RKO (cell line): Measurements from ENCODE around the gene MFSD2B.

ENCODE experiments used
- DNase-seq: peaks from one replicate; pipeline ENCODE4 v3.0.0-alpha.2; 2016; ENCODE audit warnings: low spot score

Gene MFSD2B

DNA sequence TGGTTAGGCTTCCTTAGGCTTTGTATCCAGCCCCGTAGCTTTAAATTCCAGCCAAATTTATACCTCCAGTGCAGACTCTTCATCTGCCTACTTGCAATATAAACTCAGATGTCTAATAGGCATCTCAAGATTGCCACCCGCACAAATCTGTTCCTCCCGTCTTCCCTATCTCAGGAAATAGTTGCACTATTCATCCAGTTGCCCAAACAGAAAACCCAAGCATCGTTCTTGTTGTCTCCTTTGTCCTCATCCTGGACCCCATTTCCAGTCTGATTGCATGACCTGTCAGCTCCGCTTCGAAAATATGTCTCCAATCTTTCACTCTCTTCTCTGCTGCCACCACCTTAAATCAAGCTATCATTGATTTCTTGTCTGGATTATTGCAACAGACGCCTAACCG, 41.9 kb downstream of the MFSD2B start:
- no peak for DNase-seq

DNA sequence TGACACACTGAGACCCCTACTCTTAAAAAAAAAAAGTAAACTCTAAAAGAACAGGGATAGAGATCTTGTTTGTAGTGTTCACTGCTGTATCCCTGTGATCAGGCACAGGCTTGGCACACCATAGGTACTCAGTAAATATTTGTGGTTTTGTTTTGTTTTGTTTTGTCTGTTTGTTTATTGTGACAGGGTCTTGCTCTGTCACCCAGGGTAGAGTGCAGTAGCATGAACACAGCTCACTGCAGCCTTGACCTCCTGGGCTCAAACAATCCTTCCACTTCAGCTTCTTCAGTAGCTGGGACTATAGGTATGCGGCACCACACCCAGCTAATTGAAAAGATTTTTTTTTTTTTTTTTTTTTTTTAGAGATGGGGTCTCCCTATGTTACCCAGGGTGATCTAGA, 43.1 kb downstream of the MFSD2B start:
- DNase-seq: no peak

DNA sequence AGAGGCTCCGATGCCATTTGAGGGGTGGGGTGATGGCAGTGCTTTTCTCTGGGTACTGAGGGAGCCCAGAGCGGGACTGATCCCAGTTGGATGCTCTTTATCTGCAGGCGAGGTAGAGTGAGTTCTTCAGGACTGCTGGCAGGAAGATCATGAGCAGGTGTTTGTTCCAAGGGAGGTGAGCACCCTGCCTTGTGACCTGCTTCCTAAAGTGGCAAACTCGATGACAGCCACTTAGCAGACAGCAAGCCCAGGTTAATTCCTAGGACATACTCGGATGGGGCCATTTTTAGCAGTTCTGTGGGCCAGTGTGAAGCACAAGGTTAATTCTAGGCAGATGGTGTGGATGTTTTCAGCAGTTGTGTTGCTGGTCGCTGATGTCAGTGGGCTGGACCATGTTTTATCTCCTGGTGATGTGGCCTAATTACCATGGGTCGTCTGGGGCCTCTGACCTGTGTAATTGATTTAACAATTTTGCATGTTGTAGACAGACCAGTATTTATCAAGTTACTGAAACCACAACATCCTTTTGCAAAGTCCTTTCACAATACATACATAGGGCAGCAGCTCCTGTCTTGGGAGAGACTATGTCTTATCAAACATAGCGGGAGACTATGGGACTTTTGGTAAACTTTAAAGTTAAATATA, 44.6 kb downstream of the MFSD2B start:
- no peak for DNase-seq

DNA sequence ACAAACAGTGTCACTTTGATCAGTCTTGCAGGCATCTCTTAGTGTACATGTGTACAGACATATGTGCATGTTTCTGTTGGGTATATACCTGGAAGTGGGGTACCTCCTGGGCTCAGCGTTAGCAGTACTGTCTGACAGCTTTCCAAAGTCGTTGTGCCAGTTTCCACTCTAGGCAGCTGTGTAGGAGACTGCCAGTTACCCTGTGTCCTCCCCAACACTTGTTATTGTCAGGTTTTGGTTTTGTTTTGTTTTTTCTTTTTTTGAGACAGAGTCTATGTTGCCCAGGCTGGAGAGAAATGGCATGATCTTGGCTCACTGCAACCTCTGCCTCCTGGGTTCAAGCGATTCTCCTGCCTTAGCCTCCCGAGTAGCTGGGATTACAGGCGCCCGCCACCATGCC, 45.9 kb downstream of the MFSD2B start:
- DNase-seq: no peak

DNA sequence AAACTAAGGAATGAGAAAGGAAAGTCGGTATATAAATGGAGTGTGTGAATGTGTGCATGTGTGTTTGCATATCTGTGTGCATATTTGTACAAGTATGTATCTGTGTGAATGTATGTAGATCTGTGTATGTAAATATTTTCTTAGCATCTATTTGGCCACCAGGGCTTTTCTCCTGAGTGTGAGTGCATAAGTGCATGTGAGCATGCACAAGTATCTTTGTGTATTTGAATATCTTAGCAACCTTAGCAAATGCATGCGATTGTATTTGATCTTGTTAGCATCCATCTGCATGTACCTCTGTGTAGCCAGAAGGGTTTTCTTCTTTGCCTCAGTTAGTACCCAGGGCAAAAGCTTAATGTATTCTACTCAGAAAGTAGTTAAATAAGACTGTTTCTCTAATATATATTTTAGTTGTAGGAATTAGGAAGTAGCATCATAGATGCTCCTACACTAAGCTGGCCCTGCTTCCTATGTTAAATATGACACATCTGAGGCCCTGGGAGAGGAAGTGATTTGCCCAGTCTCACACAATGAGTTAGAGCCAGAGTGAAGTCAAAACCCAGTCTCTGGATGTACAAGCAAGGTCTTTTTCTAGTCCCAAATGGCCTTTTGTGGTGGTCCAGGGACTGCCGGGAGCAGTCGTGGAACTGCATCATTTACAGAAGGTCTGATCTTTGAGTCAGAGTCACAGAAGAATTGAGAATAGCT, 48.8 kb downstream of the MFSD2B start:
- no peak for DNase-seq

DNA sequence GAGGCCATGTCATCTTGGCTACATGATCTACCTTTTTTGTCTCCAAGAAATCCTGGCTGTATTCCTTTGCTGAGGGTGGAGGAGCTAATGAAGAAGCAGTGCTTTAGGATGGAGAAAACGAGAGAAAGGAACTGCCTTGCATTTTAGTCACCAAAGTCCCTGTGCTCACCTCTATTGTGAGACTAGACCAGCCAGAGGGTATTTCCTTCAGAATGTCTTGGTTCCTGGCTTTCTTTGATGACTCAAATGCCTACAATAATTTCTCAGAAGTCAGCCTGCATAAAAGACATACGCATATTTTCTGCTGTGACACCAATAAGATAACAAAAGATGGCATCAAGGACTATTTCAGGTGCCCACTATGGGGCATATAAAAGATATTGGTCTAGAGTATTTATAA, 55.5 kb downstream of the MFSD2B start:
- no peak for DNase-seq

DNA sequence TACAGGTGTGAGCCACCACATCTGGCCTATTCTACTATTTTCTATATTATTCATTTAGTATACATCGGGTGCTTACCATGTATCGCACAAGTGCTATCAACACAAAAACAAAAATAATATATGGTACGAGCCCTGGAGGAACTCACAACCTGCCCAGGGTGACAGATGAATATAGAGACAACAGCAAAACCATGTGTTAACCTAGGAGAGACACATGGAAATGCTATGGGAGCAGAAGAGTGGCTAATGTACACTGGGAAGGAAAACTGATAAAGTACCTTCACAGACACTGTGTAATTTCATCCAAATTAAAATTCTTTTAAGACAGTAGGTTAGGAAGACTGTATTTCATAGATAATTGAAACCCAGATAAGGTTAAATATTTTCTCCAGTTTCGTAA, 62.4 kb downstream of the MFSD2B start:
- DNase-seq: no peak

DNA sequence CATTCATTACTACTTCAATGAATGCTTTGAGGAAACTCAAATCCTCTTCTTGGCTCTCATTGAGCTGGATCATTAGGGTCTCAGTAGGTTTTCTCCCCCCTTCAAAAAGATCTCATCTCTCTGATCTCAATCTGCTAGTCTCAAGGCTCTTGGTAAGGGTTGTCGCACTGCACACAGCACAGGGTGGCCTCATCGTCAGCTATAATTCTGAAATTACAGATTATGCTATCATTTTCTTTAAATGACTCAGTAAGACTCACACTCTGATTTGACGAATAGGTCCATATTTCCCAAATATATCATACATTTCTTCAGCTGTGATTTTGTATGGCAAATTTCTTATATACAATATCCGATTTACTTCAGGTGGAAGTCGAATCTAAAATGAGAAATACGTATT, 63.9 kb downstream of the MFSD2B start:
- no peak for DNase-seq

DNA sequence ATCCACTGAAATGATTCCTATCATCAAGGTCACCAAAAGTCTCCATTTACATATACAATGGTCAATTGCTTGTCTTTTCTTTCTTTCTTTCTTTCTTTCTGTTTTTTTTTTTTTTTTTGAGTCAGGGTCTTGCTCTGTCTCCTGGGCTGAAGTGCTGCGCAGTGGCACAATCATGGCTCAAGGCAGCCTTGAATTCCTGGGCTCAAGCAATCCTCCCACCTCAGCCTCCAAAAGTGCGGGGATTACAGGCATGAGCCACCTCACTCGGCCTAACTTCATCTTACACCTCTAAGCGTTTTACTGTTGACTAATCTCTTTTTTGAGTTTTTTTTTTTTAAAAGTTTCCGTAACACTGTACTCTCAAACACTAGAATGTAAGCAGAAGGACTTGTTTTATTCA, 65.4 kb downstream of the MFSD2B start:
- peak; percentile 26 for DNase-seq
